Ascending aorta (tissue), 2 donors: Measurements from ENCODE around the gene PEX11B. TPM values are rescaled to one million over a fixed set of nuclear protein-coding genes. Genes with fewer than 3 reads are reported as not detected.

ENCODE experiments used
- DNase-seq, 2 donors: peaks; one replicate each; pipeline ENCODE4 v3.0.0-alpha.2; 2019; ENCODE audit warnings: low spot score in 2 of 2
- H3K27ac ChIP-seq, 2 donors: fragments of 200-600 bp; sonication (generic); one replicate each; pipeline ENCODE4 v1.5.1; 2016 to 2017; ENCODE audit warnings: mild to moderate bottlenecking in 1 of 2
- H3K27me3 ChIP-seq: fragments of 200-600 bp; sonication (generic); one replicate; pipeline ENCODE4 v1.5.1; 2017
- H3K36me3 ChIP-seq, 2 donors: fragments of 200-600 bp; sonication (generic); one replicate each; pipeline ENCODE4 v1.5.1; 2016
- H3K4me1 ChIP-seq, 2 donors: fragments of 200-600 bp; sonication (generic); one replicate each; pipeline ENCODE4 v1.5.1; 2016 to 2017; ENCODE audit warnings: mild to moderate bottlenecking in 1 of 2
- H3K4me3 ChIP-seq, 2 donors: fragments of 200-600 bp; sonication (generic); one replicate each; pipeline ENCODE4 v1.5.1; 2016 to 2017; ENCODE audit warnings: mild to moderate bottlenecking in 1 of 2
- H3K9me3 ChIP-seq, 2 donors: fragments of 200-600 bp; sonication (generic); one replicate each; pipeline ENCODE4 v1.5.1; 2016
- intact Hi-C: fragments of 100-400 bp; cut with DNase I; formaldehyde crosslinking; loops from one replicate; pipeline ENCODE4 v1.15.1; 2023
- total RNA-seq: library from RNA; depleted of rRNA; stranded (reverse); fragments of >200 nt; gene quantifications from one replicate; pipeline ENCODE4 v1.1.0, GENCODE V29; 2016
- TF ChIP-seq, protein P1 (sequence below), 3 experiments: fragments of 200-600 bp in 2 of 3; fragments of 450-650 bp in 1 of 3; sonication (generic) in 2 of 3; IDR thresholded peaks; one replicate each; pipeline ENCODE4 v1.5.1; 2016 to 2019; ENCODE audit warnings: antibody characterized with exemption in 3 of 3, mild to moderate bottlenecking in 1 of 3, moderate library complexity in 1 of 3

The PEX11B gene, protein sequence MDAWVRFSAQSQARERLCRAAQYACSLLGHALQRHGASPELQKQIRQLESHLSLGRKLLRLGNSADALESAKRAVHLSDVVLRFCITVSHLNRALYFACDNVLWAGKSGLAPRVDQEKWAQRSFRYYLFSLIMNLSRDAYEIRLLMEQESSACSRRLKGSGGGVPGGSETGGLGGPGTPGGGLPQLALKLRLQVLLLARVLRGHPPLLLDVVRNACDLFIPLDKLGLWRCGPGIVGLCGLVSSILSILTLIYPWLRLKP
- 11.2 TPM for total RNA-seq

DNA sequence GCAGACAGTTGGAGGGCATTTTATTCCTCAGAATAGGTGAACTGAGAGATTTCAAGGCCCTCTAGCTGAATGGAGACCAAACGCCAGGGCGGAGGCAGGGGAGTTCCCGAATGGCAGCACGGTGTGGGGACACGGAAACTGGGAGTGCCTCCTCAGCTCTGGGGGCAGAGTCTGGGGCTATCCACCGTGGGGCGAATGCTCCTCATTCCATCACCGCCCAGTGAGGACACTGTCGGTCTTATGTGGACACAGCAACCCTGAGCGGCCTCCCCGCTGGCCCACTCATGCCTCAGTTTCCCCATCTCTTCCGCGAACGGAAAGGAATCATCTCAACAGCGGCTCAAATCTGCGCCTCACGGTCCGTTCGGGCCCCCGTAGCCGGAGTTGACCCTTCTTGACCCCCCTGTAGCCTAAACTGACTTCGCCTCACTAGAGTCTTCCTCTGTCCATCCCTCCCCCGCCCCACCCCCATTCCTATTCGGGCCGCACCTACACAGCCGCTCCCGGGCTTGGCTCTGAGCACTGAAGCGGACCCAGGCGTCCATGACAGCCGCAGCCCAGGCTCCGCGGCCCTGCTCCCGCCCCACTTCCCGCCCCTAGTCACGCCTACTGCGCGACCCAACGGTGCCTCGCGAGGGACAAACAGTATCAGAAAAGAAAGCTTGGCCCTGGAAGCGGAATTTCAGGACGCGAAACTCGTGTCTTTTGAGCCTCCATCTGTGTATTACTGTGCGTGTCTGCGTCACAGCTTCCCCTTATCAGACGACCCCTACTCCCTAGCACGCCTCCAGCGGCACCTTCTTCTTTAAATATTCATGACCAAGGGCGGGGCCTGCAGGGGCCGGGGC lies at the start of gene PEX11B:
TSS of gene PEX11B (minus strand) at position 574 of the 848 bp plus-strand sequence. CDS start at position 545, 29 bp downstream.
- H3K27ac ChIP-seq = peak within 1 kb of the TSS; percentile 80 to 92
- intact Hi-C loops = no loop called here
- peaks cover 14 to 32% of the 10 kb centered on the region in 2 donors for H3K36me3 ChIP-seq
- no peaks in the 10 kb centered on the region for H3K27me3 ChIP-seq
- peak; percentile 79 to 93 for DNase-seq
- TF ChIP-seq, protein P1, sequence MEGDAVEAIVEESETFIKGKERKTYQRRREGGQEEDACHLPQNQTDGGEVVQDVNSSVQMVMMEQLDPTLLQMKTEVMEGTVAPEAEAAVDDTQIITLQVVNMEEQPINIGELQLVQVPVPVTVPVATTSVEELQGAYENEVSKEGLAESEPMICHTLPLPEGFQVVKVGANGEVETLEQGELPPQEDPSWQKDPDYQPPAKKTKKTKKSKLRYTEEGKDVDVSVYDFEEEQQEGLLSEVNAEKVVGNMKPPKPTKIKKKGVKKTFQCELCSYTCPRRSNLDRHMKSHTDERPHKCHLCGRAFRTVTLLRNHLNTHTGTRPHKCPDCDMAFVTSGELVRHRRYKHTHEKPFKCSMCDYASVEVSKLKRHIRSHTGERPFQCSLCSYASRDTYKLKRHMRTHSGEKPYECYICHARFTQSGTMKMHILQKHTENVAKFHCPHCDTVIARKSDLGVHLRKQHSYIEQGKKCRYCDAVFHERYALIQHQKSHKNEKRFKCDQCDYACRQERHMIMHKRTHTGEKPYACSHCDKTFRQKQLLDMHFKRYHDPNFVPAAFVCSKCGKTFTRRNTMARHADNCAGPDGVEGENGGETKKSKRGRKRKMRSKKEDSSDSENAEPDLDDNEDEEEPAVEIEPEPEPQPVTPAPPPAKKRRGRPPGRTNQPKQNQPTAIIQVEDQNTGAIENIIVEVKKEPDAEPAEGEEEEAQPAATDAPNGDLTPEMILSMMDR (IDR thresholded peaks at IDR 0.05) = no peak
- H3K9me3 ChIP-seq = no peaks in the 10 kb centered on the region
- H3K4me3 ChIP-seq = peak within 1 kb of the TSS; percentile 76 to 91
- H3K4me1 ChIP-seq = peaks cover 7 to 24% of the 10 kb centered on the region in 2 donors

DNA sequence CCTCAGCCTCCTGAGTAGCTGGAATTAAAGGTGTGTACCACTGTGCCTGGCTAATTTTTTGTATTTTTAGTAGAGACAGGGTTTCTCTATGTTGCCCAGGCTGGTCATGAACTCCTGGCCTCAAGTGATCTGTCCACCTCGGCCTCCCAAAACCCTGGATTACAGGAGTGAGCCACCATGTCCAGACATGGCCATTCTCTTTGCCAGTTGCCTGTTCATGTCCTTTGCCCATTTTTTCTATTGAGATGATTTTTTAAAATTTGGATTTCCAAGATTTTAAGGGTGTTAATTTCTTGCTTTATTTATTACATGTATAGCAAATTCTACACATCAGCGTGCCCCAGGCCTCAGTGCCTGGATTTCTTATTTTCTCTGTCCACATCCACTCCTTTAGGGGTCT lies 48.8 kb upstream of the PEX11B start:
- H3K36me3 ChIP-seq = no peaks in the 10 kb centered on the region
- no peaks in the 10 kb centered on the region for H3K27me3 ChIP-seq
- no peak overlapping the region for H3K27ac ChIP-seq
- intact Hi-C loops = no loop called here
- TF ChIP-seq, protein P1 (IDR thresholded peaks at IDR 0.05) = no peak
- no peaks in the 10 kb centered on the region for H3K9me3 ChIP-seq
- H3K4me1 ChIP-seq = peaks cover 9 to 19% of the 10 kb centered on the region in 2 donors
- no peak for DNase-seq
- no peak overlapping the region for H3K4me3 ChIP-seq

DNA sequence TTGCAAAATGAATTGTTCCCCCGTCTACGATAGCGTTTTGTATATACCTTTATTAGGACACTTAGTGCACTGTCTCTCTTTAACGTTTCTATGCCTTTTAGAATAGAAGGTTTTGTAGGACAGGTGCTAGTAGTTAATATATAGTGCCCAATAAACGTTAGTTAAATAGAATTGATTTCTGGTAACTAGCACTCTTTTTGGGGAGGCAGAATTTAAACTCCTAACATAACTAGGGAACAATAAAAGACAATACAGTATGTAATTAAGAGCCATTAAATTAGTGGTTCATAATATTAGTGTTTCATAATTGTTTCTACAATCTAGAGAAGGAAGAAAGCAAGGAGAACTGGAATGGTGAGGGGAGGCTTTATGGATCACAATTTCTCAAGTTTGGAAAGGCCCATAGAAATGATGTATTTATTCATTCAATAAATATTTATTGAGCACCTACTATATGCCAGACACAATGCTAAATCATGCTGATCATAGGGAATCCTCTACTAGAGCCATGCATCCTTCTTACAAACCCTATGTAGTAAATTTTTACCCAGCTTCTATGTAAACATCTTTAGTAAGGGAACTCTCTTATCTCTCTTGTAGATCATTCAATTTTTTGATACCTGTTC lies 46.7 kb upstream of the PEX11B start:
- no peaks in the 10 kb centered on the region for H3K9me3 ChIP-seq
- no peak for DNase-seq
- H3K27me3 ChIP-seq = no peaks in the 10 kb centered on the region
- intact Hi-C loops = no loop called here
- TF ChIP-seq, protein P1 (IDR thresholded peaks at IDR 0.05) = no peak
- peak overlapping the region; percentile 96 to 97 for H3K27ac ChIP-seq
- no peaks in the 10 kb centered on the region for H3K36me3 ChIP-seq
- H3K4me3 ChIP-seq = peak overlapping the region; percentile 65 to 92
- H3K4me1 ChIP-seq = peaks cover 17 to 27% of the 10 kb centered on the region in 2 donors

DNA sequence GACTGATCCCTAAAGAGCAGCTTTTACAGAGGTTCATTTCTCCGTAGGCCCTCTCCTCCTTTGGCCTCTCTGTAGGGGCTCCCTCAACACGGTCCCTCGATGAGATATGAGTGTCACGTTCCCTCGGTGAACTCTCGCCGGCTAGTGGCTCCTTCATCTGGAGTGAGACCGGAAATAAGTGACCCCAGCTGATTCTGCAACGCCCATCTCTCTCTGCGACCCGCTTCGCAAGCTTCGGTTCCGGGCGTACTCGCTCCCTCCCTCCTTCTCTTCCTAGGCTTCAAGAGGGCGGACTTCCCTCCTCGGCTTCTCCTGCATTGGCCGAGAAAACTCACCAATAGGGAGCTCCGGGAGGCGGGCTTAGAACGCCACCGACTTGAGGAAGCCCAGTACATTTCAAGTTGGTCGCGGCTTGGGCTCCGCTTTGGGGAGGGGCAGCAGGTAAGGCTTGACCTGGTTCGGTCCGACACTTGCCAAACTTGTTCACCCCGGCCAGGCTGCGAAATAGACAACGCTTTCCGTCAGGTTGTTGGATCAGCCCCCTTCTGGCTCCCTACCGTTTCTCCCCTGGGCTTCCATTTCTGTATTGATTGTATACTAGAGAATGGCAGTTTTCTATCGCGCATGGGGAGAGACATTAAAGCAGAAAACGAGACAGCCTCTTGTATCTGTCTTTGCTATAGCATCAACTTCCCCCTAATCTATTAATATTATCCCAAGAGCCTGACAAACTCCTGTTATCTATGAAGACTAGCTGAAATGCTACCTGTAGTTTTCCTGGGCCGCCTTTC lies 46.0 kb upstream of the PEX11B start, which contains the start of the genes ANKRD34A and POLR3GL:
TSS of gene ANKRD34A (minus strand) at position 248 of the 791 bp plus-strand sequence. CDS start 2,816 bp downstream, outside the sequence.
TSS of gene POLR3GL (plus strand) at position 363 of the 791 bp plus-strand sequence. CDS start 10,176 bp downstream, outside the sequence.
- no peaks in the 10 kb centered on the region for H3K27me3 ChIP-seq
- intact Hi-C loops = loop anchor here (5.0 kb wide), 2 partner anchors 33 to 48 kb away; partner anchors contain the start of gene TXNIP
- no peaks in the 10 kb centered on the region for H3K9me3 ChIP-seq
- peak within 1 kb of the TSS; percentile 96 to 97 for H3K27ac ChIP-seq
- no peaks in the 10 kb centered on the region for H3K36me3 ChIP-seq
- H3K4me1 ChIP-seq = peaks cover 17 to 34% of the 10 kb centered on the region in 2 donors
- peak within 1 kb of the TSS; percentile 65 to 92 for H3K4me3 ChIP-seq
- TF ChIP-seq, protein P1 (IDR thresholded peaks at IDR 0.05) = no peak
- DNase-seq = peak; percentile 94 to 99
